ENCODE data around the gene GPR82.

The GPR82 gene

DNA sequence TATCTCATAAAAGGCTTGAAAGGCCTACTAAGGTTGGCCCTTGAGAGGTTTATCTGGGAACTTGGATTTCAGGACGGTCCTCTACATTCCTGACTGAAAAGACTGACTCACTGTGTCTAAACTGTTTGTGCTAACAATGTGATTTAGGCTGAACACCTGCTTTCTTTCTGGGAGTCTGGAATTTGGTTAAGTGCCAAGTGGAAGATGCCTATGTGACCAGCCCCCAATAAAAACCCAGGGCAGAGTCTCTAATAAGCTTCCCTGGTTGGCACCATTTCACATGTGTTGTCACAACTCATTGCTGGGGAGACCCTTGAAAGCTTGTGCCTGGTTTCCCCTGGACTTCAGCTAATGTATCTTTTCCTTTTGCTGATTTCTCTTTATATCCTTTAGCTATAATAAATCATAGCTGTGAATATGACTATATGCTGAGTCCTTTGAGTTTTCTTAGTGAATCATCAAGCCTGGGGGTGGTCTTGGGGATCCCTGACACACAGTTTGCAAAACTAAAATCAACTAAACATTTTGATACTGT, 55.1 kb downstream of the GPR82 start:
- no peaks in the 10 kb centered on the region for H3K79me2 ChIP-seq (ENCODE audit: control insufficient read depth, low read length)
- no peaks in the 10 kb centered on the region for H3K9me3 ChIP-seq (ENCODE audit: control insufficient read depth, insufficient read depth, low read length)
- H3K4me2 ChIP-seq (ENCODE audit: low read length), result no peak overlapping the region
- no peaks in the 10 kb centered on the region for H4K20me1 ChIP-seq (ENCODE audit: control insufficient read depth, insufficient read depth, low read depth, low read length)
- no peak overlapping the region for H3K27ac ChIP-seq (ENCODE audit: low read depth, low read length)
- no peaks in the 10 kb centered on the region for H3K27me3 ChIP-seq (ENCODE audit: control insufficient read depth, low read length)
- H3K9me2 ChIP-seq (replicated peaks; ENCODE audit: control insufficient read depth, low read length), result no peaks in the 10 kb centered on the region
- no peak for TF ChIP-seq EZH2phosphoT487 (IDR thresholded peaks at IDR 0.05; ENCODE audit: borderline replicate concordance, low read length)
- TF ChIP-seq, protein P1, sequence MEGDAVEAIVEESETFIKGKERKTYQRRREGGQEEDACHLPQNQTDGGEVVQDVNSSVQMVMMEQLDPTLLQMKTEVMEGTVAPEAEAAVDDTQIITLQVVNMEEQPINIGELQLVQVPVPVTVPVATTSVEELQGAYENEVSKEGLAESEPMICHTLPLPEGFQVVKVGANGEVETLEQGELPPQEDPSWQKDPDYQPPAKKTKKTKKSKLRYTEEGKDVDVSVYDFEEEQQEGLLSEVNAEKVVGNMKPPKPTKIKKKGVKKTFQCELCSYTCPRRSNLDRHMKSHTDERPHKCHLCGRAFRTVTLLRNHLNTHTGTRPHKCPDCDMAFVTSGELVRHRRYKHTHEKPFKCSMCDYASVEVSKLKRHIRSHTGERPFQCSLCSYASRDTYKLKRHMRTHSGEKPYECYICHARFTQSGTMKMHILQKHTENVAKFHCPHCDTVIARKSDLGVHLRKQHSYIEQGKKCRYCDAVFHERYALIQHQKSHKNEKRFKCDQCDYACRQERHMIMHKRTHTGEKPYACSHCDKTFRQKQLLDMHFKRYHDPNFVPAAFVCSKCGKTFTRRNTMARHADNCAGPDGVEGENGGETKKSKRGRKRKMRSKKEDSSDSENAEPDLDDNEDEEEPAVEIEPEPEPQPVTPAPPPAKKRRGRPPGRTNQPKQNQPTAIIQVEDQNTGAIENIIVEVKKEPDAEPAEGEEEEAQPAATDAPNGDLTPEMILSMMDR (IDR thresholded peaks at IDR 0.05; ENCODE audit: low read depth, low read length, poor library complexity, severe bottlenecking), result no peak
- no peaks in the 10 kb centered on the region for H3F3A ChIP-seq (ENCODE audit: control insufficient read depth, insufficient read depth)
- no peak overlapping the region for H3K4me3 ChIP-seq (ENCODE audit: low read length)
- no peaks in the 10 kb centered on the region for H3K36me3 ChIP-seq (ENCODE audit: control insufficient read depth, low read length)
- H3K4me1 ChIP-seq (ENCODE audit: control insufficient read depth, low read length), result no peaks in the 10 kb centered on the region

Measured in DOHH2 (cell line).